ENCODE measurements around the gene PUS3. TPM values are rescaled to one million over a fixed set of nuclear protein-coding genes. Genes with fewer than 3 reads are reported as not detected.

Gene PUS3
- total RNA-seq, 4 donors from 2014 or later: 9.0 to 34.7 (median 17.9) TPM

DNA sequence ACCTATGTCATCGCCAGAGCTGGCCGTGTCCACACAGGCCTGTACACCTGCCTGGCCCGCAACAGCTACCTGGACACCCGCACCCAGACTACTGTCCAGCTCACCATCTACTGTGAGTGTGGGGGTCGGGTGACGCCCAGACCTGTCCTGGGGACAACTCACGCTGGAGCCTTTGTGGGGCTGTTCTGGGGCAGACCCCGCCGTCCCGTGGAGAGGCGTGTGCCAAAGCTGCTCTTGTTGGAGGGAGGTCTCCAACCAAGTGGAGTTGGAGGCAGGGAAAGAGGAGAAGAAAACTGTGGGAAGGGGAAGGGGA, 47.1 kb upstream of the PUS3 start:
- no peaks in the 10 kb centered on the region for H3K27me3 ChIP-seq
- no peaks in the 10 kb centered on the region for H3K9me3 ChIP-seq
- no peak overlapping the region for H3K27ac ChIP-seq
- peaks cover 0 to 18% of the 10 kb centered on the region in 2 donors for H3K4me1 ChIP-seq
- H3K36me3 ChIP-seq: no peaks in the 10 kb centered on the region
- intact Hi-C loops (cut with DNase I): no loop called here
- 90 to 93% methylated on average over 6 to 11 of the region's 11 CpGs for WGBS, 2 donors
- TF ChIP-seq, protein P1, sequence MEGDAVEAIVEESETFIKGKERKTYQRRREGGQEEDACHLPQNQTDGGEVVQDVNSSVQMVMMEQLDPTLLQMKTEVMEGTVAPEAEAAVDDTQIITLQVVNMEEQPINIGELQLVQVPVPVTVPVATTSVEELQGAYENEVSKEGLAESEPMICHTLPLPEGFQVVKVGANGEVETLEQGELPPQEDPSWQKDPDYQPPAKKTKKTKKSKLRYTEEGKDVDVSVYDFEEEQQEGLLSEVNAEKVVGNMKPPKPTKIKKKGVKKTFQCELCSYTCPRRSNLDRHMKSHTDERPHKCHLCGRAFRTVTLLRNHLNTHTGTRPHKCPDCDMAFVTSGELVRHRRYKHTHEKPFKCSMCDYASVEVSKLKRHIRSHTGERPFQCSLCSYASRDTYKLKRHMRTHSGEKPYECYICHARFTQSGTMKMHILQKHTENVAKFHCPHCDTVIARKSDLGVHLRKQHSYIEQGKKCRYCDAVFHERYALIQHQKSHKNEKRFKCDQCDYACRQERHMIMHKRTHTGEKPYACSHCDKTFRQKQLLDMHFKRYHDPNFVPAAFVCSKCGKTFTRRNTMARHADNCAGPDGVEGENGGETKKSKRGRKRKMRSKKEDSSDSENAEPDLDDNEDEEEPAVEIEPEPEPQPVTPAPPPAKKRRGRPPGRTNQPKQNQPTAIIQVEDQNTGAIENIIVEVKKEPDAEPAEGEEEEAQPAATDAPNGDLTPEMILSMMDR (IDR thresholded peaks at IDR 0.05): no peak
- no peak for TF ChIP-seq POLR2A (IDR thresholded peaks at IDR 0.05)
- no peak for DNase-seq
- no peak overlapping the region for H3K4me3 ChIP-seq (replicated peaks in 1 of 3)

DNA sequence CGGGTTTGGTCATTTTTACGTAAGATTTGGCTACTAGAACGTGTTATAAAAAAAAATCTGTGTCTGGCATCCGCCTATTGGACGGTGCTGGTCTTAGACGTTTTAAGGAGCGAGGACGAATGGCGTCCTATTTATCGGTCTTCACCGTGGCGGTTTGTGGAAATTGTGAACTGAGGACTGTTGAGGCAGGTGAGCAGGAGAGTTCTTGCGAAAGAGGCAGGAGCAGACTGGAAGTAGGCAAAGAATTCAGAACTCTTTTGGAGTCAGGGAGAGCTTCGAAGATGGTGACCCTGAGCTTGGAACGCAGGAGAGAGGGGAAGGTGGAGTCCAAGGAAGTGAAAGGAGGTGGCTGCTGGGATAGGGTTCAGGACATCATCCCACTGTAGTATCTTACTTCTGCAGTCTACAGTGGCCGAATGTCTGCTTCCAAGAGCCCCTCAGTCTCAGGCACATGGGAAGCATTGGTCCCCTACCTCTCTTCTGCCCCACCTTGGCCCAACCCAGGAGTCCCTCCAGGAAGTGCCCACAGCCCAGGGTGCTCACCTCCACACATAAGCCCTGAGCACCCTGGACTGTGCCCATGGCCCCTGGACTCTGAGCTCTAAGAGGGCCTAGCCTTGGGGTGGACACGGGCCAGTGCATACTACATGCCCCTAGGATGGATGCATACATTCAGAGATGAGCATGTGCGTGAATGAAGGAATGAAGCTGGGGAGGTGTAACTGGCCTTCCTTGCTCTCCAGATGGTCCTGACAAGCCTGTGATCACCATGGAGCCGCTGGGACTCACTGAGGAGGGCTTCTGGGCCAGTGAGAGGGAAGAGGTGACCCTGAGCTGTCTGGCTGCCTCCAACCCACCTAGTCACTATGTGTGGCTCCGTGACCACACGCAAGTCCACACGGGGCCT, 46.5 kb upstream of the PUS3 start:
- no peaks in the 10 kb centered on the region for H3K36me3 ChIP-seq
- WGBS, 2 donors: 90 to 91% methylated on average over 16 to 20 of the region's 22 CpGs
- H3K4me3 ChIP-seq (replicated peaks in 1 of 3): no peak overlapping the region
- intact Hi-C loops (cut with DNase I): no loop called here
- H3K27me3 ChIP-seq: no peaks in the 10 kb centered on the region
- DNase-seq: no peak
- no peaks in the 10 kb centered on the region for H3K9me3 ChIP-seq
- peaks cover 0 to 18% of the 10 kb centered on the region in 2 donors for H3K4me1 ChIP-seq
- TF ChIP-seq POLR2A (IDR thresholded peaks at IDR 0.05): no peak
- TF ChIP-seq, protein P1 (IDR thresholded peaks at IDR 0.05): no peak
- H3K27ac ChIP-seq: no peak overlapping the region

DNA sequence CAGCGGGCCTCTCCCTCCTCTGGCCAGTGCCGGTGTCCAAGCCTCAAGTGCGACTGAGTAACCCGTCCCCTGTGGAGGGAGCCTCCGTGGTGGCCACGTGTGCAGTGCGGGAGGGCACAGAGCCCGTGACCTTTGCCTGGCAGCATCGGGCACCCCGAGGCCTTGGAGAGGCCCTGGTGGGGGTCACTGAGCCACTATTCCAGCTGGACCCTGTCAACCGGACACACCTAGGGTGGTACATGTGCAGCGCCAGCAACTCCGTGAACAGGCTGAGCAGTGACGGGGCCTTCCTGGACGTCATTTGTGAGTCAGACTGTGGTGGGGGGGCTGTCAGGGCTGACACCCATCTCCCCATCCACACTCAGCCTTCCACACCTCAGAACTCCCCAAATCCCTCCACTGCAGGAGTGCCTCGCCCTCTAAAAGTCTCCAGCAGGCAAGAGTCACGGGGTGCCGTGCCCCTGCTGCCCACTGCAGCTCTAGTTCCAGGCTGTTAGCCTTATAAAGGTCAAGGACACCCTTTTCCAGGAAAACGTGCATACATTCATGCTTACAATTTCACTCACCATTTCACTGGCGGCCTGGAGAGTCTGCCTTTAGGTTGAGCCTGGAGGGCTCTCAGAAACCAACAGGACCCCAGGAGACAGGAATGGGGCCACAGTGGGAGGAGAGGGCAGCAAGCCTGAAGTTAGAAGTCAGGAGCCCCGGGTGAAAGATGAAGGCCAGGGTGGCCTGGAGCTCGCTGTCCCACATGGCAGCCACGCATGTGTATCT, 45.5 kb upstream of the PUS3 start:
- DNase-seq: no peak
- no peaks in the 10 kb centered on the region for H3K36me3 ChIP-seq
- WGBS, 2 donors: 74 to 83% methylated on average over 16 to 19 of the region's 23 CpGs
- H3K27me3 ChIP-seq: no peaks in the 10 kb centered on the region
- H3K27ac ChIP-seq: no peak overlapping the region
- no peak overlapping the region for H3K4me3 ChIP-seq (replicated peaks in 1 of 3)
- peaks cover 0 to 18% of the 10 kb centered on the region in 2 donors for H3K4me1 ChIP-seq
- TF ChIP-seq POLR2A (IDR thresholded peaks at IDR 0.05): no peak
- TF ChIP-seq, protein P1 (IDR thresholded peaks at IDR 0.05): no peak
- H3K9me3 ChIP-seq: no peaks in the 10 kb centered on the region
- intact Hi-C loops (cut with DNase I): no loop called here

DNA sequence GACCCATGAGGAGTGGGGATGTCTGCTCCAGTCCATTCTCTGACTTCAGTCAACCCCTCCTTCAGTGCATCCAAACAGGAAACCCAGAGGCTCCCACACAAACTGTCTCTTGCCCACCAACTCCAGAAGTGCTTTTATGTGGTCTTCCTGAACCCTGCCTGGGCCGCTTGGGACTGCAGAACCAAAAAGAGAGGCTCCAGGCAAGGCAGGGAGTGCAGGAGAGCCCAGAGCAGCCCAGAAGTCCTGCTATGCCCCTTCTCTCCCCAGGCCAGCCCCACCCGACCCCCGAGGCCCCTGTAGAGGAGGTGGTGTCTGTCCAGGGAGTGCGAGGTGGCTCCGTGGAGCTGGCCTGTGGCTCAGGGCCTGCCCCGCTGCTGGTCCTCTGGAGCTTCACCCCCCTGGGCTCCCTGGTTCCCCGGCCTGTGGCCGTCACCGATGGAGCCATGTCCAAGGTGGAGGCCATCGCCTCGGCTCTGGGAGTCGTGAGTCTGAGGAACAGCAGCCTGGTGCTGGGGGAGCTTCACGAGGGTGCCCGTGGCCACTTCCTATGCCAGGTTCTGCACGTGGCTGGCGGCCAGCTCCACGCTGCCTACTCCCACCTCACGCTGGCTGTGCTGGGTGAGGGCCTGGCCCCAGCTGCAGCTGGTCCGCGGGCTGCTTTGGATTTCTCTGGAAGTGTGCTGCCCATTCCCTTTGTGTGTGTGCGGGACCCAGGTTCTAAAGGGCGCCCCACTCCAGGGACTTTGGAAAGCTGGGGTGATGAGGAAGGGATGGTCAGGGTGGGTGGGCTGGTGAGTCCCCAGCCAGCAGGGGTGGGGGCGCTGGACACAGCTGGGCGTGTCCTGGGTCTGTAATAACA, 44.6 kb upstream of the PUS3 start:
- no peak for TF ChIP-seq POLR2A (IDR thresholded peaks at IDR 0.05)
- TF ChIP-seq, protein P1 (IDR thresholded peaks at IDR 0.05): no peak
- intact Hi-C loops (cut with DNase I): no loop called here
- no peak overlapping the region for H3K4me3 ChIP-seq (replicated peaks in 1 of 3)
- 87 to 91% methylated on average over 5 to 8 of the region's 24 CpGs for WGBS, 2 donors
- no peak overlapping the region for H3K27ac ChIP-seq
- no peak for DNase-seq
- no peaks in the 10 kb centered on the region for H3K9me3 ChIP-seq
- H3K4me1 ChIP-seq: peaks cover 0 to 13% of the 10 kb centered on the region in 2 donors
- H3K27me3 ChIP-seq: no peaks in the 10 kb centered on the region
- no peaks in the 10 kb centered on the region for H3K36me3 ChIP-seq

Data from thyroid gland (tissue), 4 donors.